KMS-11 (cell line): ENCODE measurements around the gene PRRC2C.

Source experiments
- H2AFZ ChIP-seq: fragments of 200-600 bp; sonication (generic); 2 replicates; pipeline ENCODE4 v1.6.1; 2016; ENCODE audit warnings: antibody characterized with exemption, mixed run types, low read depth
- H3K27ac ChIP-seq: fragments of 200-600 bp; sonication (generic); 2 replicates; pipeline ENCODE4 v1.6.1; 2016; ENCODE audit warnings: mild to moderate bottlenecking, mixed run types
- H3K27me3 ChIP-seq: fragments of 200-600 bp; sonication (generic); 2 replicates; pipeline ENCODE4 v1.6.1; 2017; ENCODE audit warnings: mild to moderate bottlenecking, low read depth, mixed run types, moderate library complexity; ENCODE audit not compliant: insufficient read depth
- H3K36me3 ChIP-seq: fragments of 200-600 bp; sonication (generic); 2 replicates; pipeline ENCODE4 v1.6.1; 2017; ENCODE audit warnings: mild to moderate bottlenecking, mixed run types; ENCODE audit not compliant: insufficient read depth
- H3K4me1 ChIP-seq: fragments of 200-600 bp; sonication (generic); 2 replicates; pipeline ENCODE4 v1.6.1; 2016; ENCODE audit warnings: mild to moderate bottlenecking, low read depth, mixed run types; ENCODE audit not compliant: poor library complexity, severe bottlenecking
- H3K4me2 ChIP-seq: fragments of 200-600 bp; sonication (generic); 2 replicates; pipeline ENCODE4 v1.7.0; 2016; ENCODE audit warnings: mild to moderate bottlenecking, mixed run types
- H3K4me3 ChIP-seq: fragments of 200-600 bp; sonication (generic); IDR thresholded peaks from 2 replicates; pipeline ENCODE4 v1.6.1; 2017; ENCODE audit warnings: low read depth, low read length, mixed read lengths; ENCODE audit not compliant: insufficient read depth
- H3K79me2 ChIP-seq: fragments of 200-600 bp; sonication (generic); 2 replicates; pipeline ENCODE4 v1.6.1; 2016; ENCODE audit warnings: low read depth, mixed run types; ENCODE audit not compliant: insufficient read depth
- H3K9ac ChIP-seq: fragments of 200-600 bp; sonication (generic); 2 replicates; pipeline ENCODE4 v1.6.1; 2016; ENCODE audit warnings: mild to moderate bottlenecking, mixed run types
- H4K20me1 ChIP-seq: fragments of 200-600 bp; sonication (generic); 2 replicates; pipeline ENCODE4 v1.6.1; 2016; ENCODE audit warnings: mild to moderate bottlenecking, mixed run types; ENCODE audit not compliant: insufficient read depth
- TF ChIP-seq, protein P1 (sequence below): fragments of 200-600 bp; sonication (generic); conservative IDR thresholded peaks from 2 replicates; pipeline ENCODE4 v1.6.1; 2017; ENCODE audit warnings: low read depth, mild to moderate bottlenecking, antibody characterized with exemption, low read length, moderate library complexity, mixed read lengths

The PRRC2C gene

DNA sequence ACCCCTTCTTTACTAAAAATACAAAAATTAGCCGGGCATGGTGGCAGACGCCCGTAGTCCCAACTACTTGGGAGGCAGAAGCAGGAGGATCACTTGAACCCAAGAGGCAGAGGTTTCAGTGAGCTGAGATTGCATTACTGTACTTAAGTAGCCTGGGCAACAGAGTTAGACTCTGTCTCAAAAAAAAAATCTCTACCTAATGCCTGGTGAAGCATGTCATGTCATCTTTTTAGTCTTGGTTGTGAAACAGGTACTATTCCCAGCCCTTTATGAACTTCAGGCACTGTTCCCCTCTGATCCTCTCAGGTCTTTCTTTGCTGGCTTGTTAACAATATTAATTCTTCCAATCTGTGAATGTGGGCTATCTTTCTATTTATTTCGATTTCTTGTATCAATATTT, 22.1 kb downstream of the PRRC2C start:
- Histone ChIP-seq H3K36me3 (no peaks in the 10 kb centered on the region), H3K4me1 (peaks cover 75% of the 10 kb centered on the region), H4K20me1 (peaks cover 95% of the 10 kb centered on the region), H3K79me2 (peaks cover 100% of the 10 kb centered on the region), H3K4me3 (no peak overlapping the region), H3K4me2 (no peak overlapping the region), H3K27ac (no peak overlapping the region), H2AFZ (no peak overlapping the region), H3K27me3 (no peaks in the 10 kb centered on the region), H3K9ac (no peak overlapping the region)
- TF ChIP-seq, protein P1, sequence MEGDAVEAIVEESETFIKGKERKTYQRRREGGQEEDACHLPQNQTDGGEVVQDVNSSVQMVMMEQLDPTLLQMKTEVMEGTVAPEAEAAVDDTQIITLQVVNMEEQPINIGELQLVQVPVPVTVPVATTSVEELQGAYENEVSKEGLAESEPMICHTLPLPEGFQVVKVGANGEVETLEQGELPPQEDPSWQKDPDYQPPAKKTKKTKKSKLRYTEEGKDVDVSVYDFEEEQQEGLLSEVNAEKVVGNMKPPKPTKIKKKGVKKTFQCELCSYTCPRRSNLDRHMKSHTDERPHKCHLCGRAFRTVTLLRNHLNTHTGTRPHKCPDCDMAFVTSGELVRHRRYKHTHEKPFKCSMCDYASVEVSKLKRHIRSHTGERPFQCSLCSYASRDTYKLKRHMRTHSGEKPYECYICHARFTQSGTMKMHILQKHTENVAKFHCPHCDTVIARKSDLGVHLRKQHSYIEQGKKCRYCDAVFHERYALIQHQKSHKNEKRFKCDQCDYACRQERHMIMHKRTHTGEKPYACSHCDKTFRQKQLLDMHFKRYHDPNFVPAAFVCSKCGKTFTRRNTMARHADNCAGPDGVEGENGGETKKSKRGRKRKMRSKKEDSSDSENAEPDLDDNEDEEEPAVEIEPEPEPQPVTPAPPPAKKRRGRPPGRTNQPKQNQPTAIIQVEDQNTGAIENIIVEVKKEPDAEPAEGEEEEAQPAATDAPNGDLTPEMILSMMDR, result no peak

DNA sequence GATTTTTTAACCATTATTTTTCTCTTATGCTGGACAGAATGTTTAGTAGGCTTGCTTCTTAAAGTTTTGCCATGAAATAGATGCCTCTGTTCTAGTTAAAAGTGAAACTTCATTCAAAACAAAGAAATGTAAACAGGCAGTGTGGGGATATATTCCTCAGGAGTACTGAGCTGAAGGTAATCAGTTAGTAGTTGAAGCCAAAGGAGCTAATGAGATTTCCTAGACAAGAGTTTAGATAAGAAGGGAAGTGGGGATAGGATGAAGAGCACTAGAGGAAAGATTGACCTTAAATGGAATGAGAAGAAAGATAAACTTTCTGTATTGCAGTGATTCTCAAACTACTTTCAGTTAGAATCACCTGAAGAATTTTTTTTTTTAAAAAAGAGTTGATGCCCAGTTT, 23.9 kb downstream of the PRRC2C start:
- H3K9ac ChIP-seq, result no peak overlapping the region
- peaks cover 100% of the 10 kb centered on the region for H3K79me2 ChIP-seq
- H3K27me3 ChIP-seq, result no peaks in the 10 kb centered on the region
- TF ChIP-seq, protein P1, result no peak
- peaks cover 95% of the 10 kb centered on the region for H4K20me1 ChIP-seq
- H3K4me1 ChIP-seq, result peaks cover 62% of the 10 kb centered on the region
- no peak overlapping the region for H3K27ac ChIP-seq
- H3K4me3 ChIP-seq, result no peak overlapping the region
- no peaks in the 10 kb centered on the region; the same call in 1 of the 2 replicates for H3K36me3 ChIP-seq
- H3K4me2 ChIP-seq, result no peak overlapping the region
- H2AFZ ChIP-seq, result no peak overlapping the region

DNA sequence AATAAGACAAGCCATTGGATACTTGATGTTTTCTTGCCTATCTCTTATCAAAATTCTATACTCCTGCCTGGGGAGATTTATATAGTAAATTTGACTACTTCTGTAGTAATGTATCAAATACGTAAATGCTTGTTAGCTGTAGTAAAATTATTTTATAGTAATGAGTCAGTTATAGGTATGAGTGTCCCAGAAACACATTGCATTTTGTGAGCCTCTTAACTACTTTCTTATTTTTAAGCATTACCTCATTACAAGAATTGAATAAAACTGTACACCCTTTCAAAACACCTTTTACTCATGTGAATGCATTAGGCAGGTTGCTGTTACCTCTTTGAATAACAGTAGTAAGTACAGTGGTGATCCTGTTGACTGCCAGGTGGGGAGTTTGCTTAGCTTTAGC, 28.4 kb downstream of the PRRC2C start:
- peaks cover 8% of the 10 kb centered on the region; the same call in 1 of the 2 replicates for H3K36me3 ChIP-seq

DNA sequence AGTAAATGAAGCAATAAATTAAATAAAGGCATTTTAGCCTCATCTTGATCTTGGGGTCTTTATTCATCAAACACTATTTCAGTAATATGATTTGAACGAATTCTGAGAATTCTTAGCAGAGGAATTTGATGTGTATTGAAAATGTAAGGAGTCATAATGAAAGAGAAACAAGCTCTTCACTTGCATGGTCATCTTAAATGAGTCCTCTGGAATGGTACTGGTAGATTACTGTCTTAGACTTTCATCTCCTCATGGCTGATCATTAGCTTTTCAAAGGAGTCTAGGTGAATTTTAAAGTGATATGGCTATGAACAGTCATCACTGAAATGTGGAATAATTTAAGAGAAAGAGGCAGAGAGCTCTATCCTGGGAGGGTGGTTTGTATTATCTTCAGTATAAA, 30.0 kb downstream of the PRRC2C start:
- Histone ChIP-seq H3K79me2 (peaks cover 73% of the 10 kb centered on the region), H3K4me3 (no peak overlapping the region), H3K9ac (no peak overlapping the region), H4K20me1 (peaks cover 39% of the 10 kb centered on the region), H3K4me1 (peaks cover 48% of the 10 kb centered on the region), H3K36me3 (peaks cover 8% of the 10 kb centered on the region; the same call in 1 of the 2 replicates), H3K4me2 (no peak overlapping the region), H2AFZ (no peak overlapping the region), H3K27me3 (no peaks in the 10 kb centered on the region), H3K27ac (no peak overlapping the region)
- TF ChIP-seq, protein P1, result no peak

More for the DNA sequence above, 28.4 kb downstream of the PRRC2C start:
- Histone ChIP-seq H3K4me3 (no peak overlapping the region), H3K9ac (no peak overlapping the region), H3K27ac (no peak overlapping the region), H3K4me2 (no peak overlapping the region), H2AFZ (no peak overlapping the region), H4K20me1 (peaks cover 52% of the 10 kb centered on the region), H3K4me1 (peaks cover 55% of the 10 kb centered on the region), H3K79me2 (peaks cover 85% of the 10 kb centered on the region), H3K27me3 (no peaks in the 10 kb centered on the region)
- TF ChIP-seq, protein P1, result no peak
